ENCODE measurements around the gene CNN3.

Gene CNN3

GRCh38 chr1:94855307-94855700, 71.6 kb downstream of the CNN3 start:
- no peak for DNase-seq (ENCODE audit: extremely low read depth, low read depth)
- TF ChIP-seq CTCF (IDR thresholded peaks at IDR 0.05; ENCODE audit: low read depth, low read length) = no peak

- TF ChIP-seq CTCF (IDR thresholded peaks at IDR 0.05; ENCODE audit: low read depth, low read length) = peak; percentile 96
- peak; percentile 80 for DNase-seq (ENCODE audit: extremely low read depth, low read depth)
Observed at GRCh38 chr1:94854458-94855306, 72.2 kb downstream of the CNN3 start.

- no peak for DNase-seq (ENCODE audit: extremely low read depth, low read depth)
- TF ChIP-seq CTCF (IDR thresholded peaks at IDR 0.05; ENCODE audit: low read depth, low read length) = no peak
Observed at GRCh38 chr1:94852788-94853187, 74.1 kb downstream of the CNN3 start.

GRCh38 chr1:94851571-94851970, 75.3 kb downstream of the CNN3 start:
- no peak for TF ChIP-seq CTCF (IDR thresholded peaks at IDR 0.05; ENCODE audit: low read depth, low read length)
- no peak for DNase-seq (ENCODE audit: extremely low read depth, low read depth)
